Hematopoietic multipotent progenitor cell treated with erythropoietin and hydrocortisone succinate and interleukin-3 and kit ligand, for 4 days (in vitro differentiated cells): ENCODE results near the gene ANXA1.
A peak's percentile ranks its signal among the peaks of the same experiment; 100 is the strongest.

Experiments
- DNase-seq: peaks from one replicate; pipeline ENCODE4 v3.0.0-alpha.2; 2015

The ANXA1 gene

GRCh38 chr9:73151653-73152542 is at the start of gene ANXA1:
Gene ANXA1 (plus strand): TSS chr9:73151865. CDS start chr9:73158536, 6,671 bp downstream.
- DNase-seq: peak; percentile 86

- DNase-seq: peak; percentile 17
These were observed 47.3 kb upstream of the ANXA1 start for GRCh38 chr9:73104342-73104741.

- no peak for DNase-seq
These were observed 46.7 kb upstream of the ANXA1 start for GRCh38 chr9:73104921-73105320.

- peak; percentile 79 for DNase-seq
These were observed 44.1 kb upstream of the ANXA1 start for GRCh38 chr9:73107489-73108069.

GRCh38 chr9:73114058-73114457 is 37.6 kb upstream of the ANXA1 start:
- DNase-seq: no peak

- DNase-seq: no peak
These were observed 36.7 kb upstream of the ANXA1 start for GRCh38 chr9:73114958-73115357.

- DNase-seq: no peak
These were observed 35.6 kb upstream of the ANXA1 start for GRCh38 chr9:73116031-73116430.

- DNase-seq: no peak
These were observed 34.8 kb upstream of the ANXA1 start for GRCh38 chr9:73116880-73117279.

GRCh38 chr9:73118286-73118685 is 33.4 kb upstream of the ANXA1 start:
- DNase-seq: no peak

- DNase-seq: no peak
These were observed 32.6 kb upstream of the ANXA1 start for GRCh38 chr9:73118898-73119554.

GRCh38 chr9:73121375-73121935 is 30.2 kb upstream of the ANXA1 start:
- DNase-seq: no peak

GRCh38 chr9:73125651-73126050 is 26.0 kb upstream of the ANXA1 start:
- no peak for DNase-seq

GRCh38 chr9:73129941-73130685 is 21.6 kb upstream of the ANXA1 start:
- DNase-seq: peak; percentile 60

GRCh38 chr9:73131461-73131860 is 20.2 kb upstream of the ANXA1 start:
- DNase-seq: no peak

- DNase-seq: peak; percentile 91
These were observed 19.5 kb upstream of the ANXA1 start for GRCh38 chr9:73132034-73132776.

GRCh38 chr9:73133022-73133651 is 18.5 kb upstream of the ANXA1 start:
- no peak for DNase-seq

- no peak for DNase-seq
These were observed 17.7 kb upstream of the ANXA1 start for GRCh38 chr9:73133921-73134407.

GRCh38 chr9:73135394-73135793 is 16.3 kb upstream of the ANXA1 start:
- no peak for DNase-seq

GRCh38 chr9:73137286-73137899 is 14.3 kb upstream of the ANXA1 start:
- DNase-seq: no peak

GRCh38 chr9:73137914-73138313 is 13.8 kb upstream of the ANXA1 start:
- no peak for DNase-seq

GRCh38 chr9:73138516-73138915 is 13.1 kb upstream of the ANXA1 start:
- no peak for DNase-seq
